NCI-H2081 treated with DMSO at 0.1 percent for 48 hours (cell line): Measurements from ENCODE around the gene VPS35L.
"Not testable (repeated sequence)": the region's sequence is repeated elsewhere in the genome, so short reads cannot be mapped to it uniquely, and the experiment has no call there.

Experiments
- DNase-seq: peaks from one replicate; lab custom pipeline; 2025; lab: John Stamatoyannopoulos, UW

Gene VPS35L

DNA sequence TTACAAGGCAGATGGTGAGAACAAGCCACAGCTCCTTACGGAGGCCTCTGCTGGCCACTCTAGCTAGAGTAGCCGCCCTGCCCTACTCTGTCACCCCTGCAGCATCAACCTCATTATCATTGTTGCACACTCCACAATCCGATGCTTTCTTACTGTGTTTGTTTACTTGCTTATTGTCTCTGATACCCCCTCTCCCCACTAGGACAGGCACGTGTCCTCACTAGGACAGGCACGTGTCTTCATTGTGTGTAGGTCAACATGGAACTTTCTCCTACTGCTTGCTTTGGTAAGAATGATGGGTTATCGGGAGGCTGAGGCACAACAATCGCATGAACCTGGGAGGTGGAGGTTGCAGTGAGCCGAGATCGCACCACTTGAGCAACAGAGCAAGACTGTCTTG is 98.6 kb downstream of the VPS35L start:
- no peak for DNase-seq

DNA sequence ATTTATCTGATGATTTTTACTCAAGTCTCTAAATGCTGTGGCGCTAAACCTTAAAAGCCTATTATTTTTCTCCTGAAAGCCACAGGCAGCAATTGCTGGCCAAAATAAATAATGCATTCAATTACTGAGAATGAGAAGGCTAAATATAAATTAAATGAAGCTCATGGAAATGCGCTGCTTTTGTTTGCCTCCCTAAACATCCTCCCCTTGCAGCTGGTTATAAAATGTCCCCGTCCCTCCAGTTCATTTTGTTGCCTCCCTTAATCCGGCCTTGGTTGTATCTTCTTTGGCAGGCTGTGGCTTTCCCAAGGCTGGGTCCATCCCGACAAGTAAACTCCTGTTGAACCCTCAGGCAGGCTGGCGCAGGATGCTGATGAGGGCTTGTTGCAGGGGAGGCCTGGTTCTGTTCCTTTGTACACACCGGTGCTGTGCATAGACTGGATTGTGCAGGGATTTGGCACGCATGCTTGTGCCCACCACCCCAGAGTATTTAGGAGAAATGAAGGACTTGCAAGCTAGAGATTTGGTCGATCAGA is 99.8 kb downstream of the VPS35L start:
- peak; percentile 39 for DNase-seq

GRCh38 chr16:19657831-19658230 is 102.3 kb downstream of the VPS35L start:
- no peak for DNase-seq

- DNase-seq: no peak
Measured at GRCh38 chr16:19659554-19659953, 104.1 kb downstream of the VPS35L start.

- DNase-seq: no peak
Measured at GRCh38 chr16:19660432-19660831, 104.9 kb downstream of the VPS35L start.

GRCh38 chr16:19662351-19662750 is 106.8 kb downstream of the VPS35L start:
- no peak for DNase-seq

DNA sequence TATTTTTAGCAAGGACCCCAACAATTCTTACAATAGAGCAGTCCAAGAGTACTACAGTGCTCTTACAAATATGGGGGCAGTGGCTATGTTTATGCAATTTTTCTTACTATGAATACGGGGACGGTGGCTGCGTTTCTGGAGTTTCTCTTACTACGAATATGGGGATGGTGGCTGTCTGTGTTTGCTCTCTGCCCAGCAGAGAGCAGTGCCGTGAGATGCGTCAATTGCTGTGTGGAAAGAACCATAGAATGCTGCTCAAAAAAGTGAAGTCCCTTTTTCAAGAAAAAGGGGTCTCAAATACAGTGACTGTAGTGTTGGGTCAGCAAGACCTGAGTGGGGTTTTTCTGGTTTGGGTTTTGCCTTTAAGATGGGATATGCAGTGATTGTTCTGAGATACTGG is 108.7 kb downstream of the VPS35L start:
- DNase-seq: no peak

GRCh38 chr16:19665313-19665712 is 109.8 kb downstream of the VPS35L start:
- DNase-seq: not testable (repeated sequence)

GRCh38 chr16:19666477-19666876 is 111.0 kb downstream of the VPS35L start:
- no peak for DNase-seq

GRCh38 chr16:19672378-19672777 is 116.9 kb downstream of the VPS35L start:
- DNase-seq: no peak

GRCh38 chr16:19674485-19674884 is 119.0 kb downstream of the VPS35L start:
- DNase-seq: no peak

- no peak for DNase-seq
Measured at GRCh38 chr16:19677402-19677801, 121.9 kb downstream of the VPS35L start.

GRCh38 chr16:19678804-19679203 is 123.3 kb downstream of the VPS35L start:
- no peak for DNase-seq

- not testable (repeated sequence) for DNase-seq
Measured at GRCh38 chr16:19679281-19679680, 123.8 kb downstream of the VPS35L start.

DNA sequence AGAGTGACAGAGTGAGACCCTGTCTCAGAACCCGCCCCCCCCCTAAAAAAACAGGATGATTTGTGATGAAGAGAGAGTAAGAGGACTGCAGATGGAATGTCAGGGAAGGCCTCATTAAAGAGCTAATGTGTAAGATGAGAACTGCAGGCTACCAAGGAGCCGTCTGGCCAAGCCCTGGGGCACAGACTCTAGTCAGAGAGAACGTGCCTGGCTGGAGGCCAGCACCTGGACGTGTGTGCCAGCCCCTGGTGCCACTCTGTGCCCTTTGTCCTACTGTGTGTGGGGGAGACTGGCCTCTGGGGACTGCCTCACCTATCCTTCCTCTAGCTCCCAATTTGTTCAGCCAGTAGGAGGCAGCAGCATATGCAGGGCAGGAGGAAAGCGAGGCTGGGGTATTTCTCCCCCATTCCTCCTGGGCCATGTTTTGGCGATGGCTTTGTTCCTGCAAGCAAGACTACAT is 125.4 kb downstream of the VPS35L start:
- DNase-seq: no peak

GRCh38 chr16:19681637-19682036 is 126.1 kb downstream of the VPS35L start:
- no peak for DNase-seq

- no peak for DNase-seq
Measured at GRCh38 chr16:19683453-19684236, 128.1 kb downstream of the VPS35L start.

- no peak for DNase-seq
Measured at GRCh38 chr16:19685176-19685575, 129.7 kb downstream of the VPS35L start.

GRCh38 chr16:19687279-19687678 is 131.8 kb downstream of the VPS35L start:
- no peak for DNase-seq

DNA sequence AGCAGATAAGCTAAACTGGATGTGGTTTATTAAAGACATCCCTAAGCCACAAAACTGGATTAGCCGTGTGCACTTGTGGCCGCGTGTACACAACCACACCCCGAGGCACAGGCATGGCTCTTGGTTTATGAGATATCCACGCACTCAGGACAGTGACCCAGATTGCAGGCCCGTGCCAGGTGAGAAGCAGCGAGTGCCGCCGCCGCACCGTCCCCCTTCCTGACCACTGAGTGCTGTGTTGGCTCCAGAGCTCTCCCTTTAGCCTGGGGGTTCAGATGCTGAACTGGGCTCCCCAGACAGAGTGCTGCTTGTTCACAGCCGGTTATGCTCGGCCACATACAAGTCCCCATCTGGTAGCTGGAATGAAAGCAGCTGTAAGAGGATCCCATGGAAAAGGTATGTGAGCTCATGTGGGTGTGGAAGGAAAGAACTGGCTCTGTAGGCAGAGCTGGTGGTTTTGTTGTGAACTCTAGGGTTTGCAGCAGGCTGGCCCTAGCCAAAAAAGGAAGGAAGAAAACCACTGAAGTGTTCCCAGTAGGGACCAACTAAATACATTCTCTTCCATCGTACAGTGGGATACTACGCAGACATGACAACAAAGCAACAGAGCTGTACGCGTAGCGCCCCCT is 133.0 kb downstream of the VPS35L start:
- DNase-seq: no peak

- DNase-seq: no peak
Measured at GRCh38 chr16:19689342-19689741, 133.8 kb downstream of the VPS35L start.

DNA sequence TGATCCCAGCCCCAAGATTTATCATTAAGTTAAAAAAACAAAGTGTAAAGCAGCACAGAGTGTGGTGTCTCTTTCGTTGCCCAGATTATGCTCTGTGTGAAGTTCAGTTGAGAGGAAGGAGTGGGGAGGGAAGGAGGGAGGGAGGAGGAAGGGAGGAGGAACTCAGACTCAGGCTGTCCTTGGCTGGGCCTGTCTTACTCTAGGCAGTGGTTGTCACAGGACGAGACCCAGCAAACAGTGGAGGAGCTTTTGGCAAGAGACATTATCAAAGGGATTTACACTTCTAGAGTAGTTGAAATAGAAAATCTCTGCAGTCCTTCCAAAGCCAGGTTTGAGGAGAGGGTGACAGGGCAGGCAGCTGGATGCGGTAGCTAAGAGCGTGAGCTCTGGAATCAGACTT is 134.7 kb downstream of the VPS35L start:
- no peak for DNase-seq

GRCh38 chr16:19691161-19691711 is 135.7 kb downstream of the VPS35L start:
- DNase-seq: no peak
